Upper lobe of left lung (tissue), 4 donors: ENCODE data around the gene TCEAL3.

Source experiments
- EP300 ChIP-seq, 4 donors: sonication (generic); formaldehyde crosslinking; IDR thresholded peaks; one replicate each; pipeline ENCODE4 v1.5.1; 2017; ENCODE audit warnings: antibody characterized with exemption in 4 of 4, control low read depth in 2 of 4
- POLR2A ChIP-seq, 4 donors: fragments of 450-650 bp; IDR thresholded peaks; one replicate each; pipeline ENCODE4 v1.5.1; 2016 to 2017; ENCODE audit warnings: antibody characterized with exemption in 4 of 4, mild to moderate bottlenecking in 2 of 4
- POLR2AphosphoS5 ChIP-seq, 2 donors: sonication (generic); formaldehyde crosslinking; IDR thresholded peaks; one replicate each; pipeline ENCODE4 v1.5.1; 2017; ENCODE audit warnings: antibody characterized with exemption in 2 of 2
- TF ChIP-seq, protein P1 (sequence below), 6 experiments: fragments of 450-650 bp in 4 of 6; fragments of 200-600 bp in 2 of 6; sonication (generic) in 2 of 6; IDR thresholded peaks; one replicate each; pipeline ENCODE4 v1.5.1; 2016 to 2019; ENCODE audit warnings: antibody characterized with exemption in 6 of 6

DNA sequence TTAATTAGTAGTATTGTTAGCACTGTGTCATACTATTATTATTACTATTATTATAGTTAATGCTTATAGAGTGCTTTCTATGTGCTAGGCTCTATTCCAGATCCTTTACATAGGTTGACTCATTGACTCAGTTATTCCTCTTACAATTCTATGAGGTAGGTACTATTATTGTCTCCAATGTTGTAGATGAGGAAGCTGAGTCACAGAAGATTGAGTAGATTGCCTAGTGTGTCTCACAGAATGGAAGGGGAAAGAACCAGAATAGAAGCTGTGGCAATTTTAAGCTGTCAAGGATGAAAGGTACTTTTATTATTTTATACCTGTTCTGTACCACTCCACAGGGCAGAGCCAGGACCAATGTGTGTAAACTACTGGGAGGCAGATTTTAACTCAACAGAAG lies 19.1 kb downstream of the TCEAL3 start:
- TF ChIP-seq, protein P1, sequence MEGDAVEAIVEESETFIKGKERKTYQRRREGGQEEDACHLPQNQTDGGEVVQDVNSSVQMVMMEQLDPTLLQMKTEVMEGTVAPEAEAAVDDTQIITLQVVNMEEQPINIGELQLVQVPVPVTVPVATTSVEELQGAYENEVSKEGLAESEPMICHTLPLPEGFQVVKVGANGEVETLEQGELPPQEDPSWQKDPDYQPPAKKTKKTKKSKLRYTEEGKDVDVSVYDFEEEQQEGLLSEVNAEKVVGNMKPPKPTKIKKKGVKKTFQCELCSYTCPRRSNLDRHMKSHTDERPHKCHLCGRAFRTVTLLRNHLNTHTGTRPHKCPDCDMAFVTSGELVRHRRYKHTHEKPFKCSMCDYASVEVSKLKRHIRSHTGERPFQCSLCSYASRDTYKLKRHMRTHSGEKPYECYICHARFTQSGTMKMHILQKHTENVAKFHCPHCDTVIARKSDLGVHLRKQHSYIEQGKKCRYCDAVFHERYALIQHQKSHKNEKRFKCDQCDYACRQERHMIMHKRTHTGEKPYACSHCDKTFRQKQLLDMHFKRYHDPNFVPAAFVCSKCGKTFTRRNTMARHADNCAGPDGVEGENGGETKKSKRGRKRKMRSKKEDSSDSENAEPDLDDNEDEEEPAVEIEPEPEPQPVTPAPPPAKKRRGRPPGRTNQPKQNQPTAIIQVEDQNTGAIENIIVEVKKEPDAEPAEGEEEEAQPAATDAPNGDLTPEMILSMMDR (IDR thresholded peaks at IDR 0.05): no peak
- TF ChIP-seq POLR2AphosphoS5 (IDR thresholded peaks at IDR 0.05) (no peak), EP300 (IDR thresholded peaks at IDR 0.05) (no peak), POLR2A (IDR thresholded peaks at IDR 0.05) (no peak)
